GM21737 (cell line): ENCODE data around the gene KBTBD4.
"Not testable (repeated sequence)": the region's sequence is repeated elsewhere in the genome, so short reads cannot be mapped to it uniquely, and the experiment has no call there.

Source experiments
- ATAC-seq: cut with Tn5 transposase; IDR thresholded peaks from one replicate; pipeline ENCODE4 v1.9.1; 2021; ENCODE audit warnings: mild to moderate bottlenecking, moderate library complexity; ENCODE audit not compliant: unreplicated experiment

Gene KBTBD4

DNA sequence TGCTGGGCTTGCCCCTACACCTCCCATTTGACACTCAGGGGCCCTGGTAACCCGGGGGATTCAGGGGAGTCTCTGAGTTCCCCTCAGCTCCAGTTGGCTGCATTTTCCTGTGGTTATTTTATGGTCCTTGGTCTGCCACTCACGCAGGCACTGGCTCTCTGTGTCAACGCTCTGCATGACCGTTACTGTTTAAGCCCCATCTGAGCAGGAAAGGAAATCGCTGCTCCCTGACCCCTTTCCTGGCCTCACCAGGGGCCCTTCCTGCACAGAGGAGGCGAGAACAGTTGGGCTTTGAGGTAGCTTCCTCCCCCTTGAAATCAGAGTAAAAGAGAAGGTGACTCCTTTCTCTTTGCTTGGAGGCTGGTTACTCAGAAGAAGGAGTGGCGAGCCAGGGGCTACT, 13.0 kb upstream of the KBTBD4 start:
- no peak for ATAC-seq

- ATAC-seq, result no peak
Observed at GRCh38 chr11:47589977-47590861, 11.4 kb upstream of the KBTBD4 start.

DNA sequence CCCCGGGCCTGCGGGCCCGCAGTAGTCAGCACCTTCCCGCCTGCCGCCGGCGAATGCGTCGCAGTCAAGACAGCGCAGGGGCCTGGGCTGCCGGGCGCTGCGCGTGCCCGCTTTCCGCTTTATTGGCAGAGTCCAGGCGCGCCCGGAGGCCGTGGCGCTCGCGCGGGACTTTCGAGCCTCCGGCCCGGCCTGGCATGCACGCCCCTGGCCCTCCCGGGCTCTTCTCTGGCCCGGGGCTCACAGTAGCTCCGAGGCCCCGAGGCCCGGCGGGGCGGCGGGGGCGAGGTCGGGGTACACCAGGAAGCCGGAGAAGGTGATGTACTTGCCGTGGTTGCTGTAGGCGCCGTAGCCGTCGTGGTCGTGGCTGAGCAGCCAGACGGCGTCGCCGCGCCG, 10.8 kb upstream of the KBTBD4 start:
- no peak for ATAC-seq

DNA sequence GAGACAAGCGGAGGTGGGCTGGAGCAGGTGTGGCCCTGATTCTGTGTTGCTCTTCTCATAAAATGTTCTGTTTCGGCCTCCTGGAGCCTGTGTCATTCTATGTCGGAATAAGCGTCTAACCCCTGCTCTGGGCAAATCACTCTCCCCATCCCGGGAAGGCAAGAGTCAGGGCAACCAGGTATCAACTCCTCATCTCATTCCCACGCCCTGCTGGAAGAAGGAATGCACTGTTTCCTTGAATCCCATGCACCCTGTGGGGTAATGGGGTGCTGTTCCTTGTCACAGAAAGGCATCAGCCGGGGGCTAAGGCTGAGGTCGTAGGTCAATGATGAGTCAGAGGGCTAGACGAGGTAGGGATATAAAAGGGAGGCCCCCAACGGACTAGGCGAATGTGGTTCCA, 10.3 kb upstream of the KBTBD4 start:
- ATAC-seq, result no peak

GRCh38 chr11:47587723-47588326, 9.1 kb upstream of the KBTBD4 start:
- no peak for ATAC-seq

DNA sequence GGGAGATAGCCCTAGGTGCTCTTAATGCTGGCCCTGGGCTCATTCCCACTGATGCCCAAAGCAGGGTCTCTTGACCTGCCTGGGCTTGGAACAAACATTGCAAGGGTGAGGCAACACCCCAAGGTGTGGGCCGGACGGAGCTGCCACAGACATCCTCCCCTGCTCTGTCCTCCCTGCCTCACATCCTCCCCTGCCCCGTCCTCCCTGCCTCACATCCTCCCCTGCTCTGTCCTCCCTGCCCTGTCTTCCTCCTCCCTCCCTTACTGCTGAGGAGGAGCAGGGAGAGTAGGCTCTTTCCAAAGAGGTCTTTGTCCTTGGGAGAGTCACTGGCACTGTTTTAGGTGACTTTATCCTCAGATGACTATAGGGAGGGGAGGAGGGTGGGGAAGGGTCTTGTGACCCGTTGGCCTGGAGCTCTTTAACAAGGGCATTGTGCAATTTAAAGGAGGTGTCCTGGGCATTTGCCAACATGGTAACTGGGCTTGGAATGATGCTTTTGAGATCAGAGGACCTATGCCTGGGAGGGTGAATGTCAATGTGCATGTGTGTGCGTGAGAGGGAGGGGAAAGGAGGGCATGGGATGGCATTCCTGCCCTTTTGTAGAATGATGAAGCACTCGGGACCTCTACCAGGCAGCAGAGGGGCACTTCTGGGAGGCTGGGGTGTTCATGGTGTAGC, 8.4 kb upstream of the KBTBD4 start:
- no peak for ATAC-seq

DNA sequence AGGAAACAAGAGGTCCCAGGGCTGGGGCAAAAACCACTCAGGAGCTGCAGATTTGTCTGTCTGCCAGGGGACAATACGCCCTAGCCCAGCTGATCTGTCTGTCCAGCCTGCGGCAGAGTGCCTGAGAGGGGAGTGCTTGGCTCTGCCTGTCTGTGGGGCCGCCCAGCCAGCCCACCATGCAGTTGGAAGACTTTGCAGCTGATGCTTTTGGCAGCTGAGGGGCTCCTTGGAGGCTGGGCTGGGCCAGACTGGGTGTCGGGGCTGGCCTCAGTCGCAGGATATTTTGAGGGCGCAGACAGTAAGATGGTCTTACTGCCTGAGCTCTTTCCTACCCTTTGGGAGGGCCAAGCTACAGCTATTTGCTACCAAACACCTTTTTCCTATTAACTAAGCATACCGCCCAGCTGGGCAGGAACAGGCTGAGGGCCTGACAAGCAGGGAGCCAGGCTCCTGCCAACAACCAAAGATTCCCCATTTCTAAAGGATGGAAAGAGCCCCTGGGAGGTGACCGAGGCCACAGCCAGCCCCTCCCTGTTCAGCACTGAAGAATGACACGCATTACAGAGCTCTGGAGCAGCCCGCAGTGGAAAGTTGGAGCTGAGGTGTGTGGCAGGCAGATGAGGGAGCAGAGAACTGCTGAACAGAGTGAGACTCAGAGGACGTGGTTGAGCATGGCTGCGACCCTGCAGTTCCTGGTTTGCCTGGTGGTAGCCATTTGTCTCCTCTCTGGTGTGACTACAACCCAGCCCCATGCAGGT, 7.5 kb upstream of the KBTBD4 start, which contains the start of gene FAM180B:
Gene FAM180B (plus strand): TSS at position 581 of the 758 bp plus-strand sequence. CDS start 91 bp downstream, at position 672.
- ATAC-seq, result no peak

DNA sequence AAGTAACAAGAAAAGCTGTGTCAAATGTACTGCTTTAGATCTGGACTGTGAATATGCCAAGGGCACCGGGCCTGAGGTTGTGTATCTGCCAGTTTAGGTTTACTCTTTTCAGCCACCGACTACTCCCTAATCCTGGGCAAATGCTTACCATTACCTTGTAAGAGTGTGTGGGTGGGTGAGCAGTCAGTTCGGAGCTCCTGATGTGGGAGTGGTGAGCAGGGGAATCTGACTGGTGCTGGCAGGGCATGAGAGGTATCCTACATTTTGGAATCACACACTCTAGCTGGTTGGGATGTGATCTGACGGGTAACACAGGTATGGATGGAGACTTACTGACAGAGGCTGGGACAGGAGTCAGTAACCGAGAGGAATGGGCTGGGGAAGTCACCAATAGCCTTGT, 5.1 kb upstream of the KBTBD4 start:
- ATAC-seq, result no peak

- ATAC-seq, result no peak
Observed at GRCh38 chr11:47577460-47578041, 1.2 kb downstream of the KBTBD4 start.

- ATAC-seq, result no peak
Observed at GRCh38 chr11:47573321-47573720, 5.4 kb downstream of the KBTBD4 start.

- no peak for ATAC-seq
Observed at GRCh38 chr11:47572715-47573255, 6.0 kb downstream of the KBTBD4 start.

DNA sequence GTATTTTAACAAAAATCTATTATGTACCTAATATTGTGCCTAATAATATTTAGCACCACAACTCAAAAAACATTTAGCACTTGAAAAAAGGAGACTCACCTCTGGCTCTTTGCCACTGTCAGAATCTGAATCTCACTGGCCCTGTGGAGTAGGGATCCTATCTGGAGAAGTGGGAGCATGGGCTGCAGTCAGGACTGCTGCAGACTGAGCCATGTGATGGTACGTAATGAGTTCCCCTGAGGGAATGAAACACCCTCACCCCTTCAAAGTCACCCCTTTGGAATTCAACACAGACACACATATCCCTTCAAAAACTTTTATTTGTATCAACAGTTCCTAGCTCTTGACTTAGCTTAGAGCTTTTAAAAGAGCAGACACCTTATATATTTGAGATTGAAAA, 6.9 kb downstream of the KBTBD4 start:
- no peak for ATAC-seq

- ATAC-seq, result no peak
Observed at GRCh38 chr11:47571357-47571729, 7.4 kb downstream of the KBTBD4 start.

DNA sequence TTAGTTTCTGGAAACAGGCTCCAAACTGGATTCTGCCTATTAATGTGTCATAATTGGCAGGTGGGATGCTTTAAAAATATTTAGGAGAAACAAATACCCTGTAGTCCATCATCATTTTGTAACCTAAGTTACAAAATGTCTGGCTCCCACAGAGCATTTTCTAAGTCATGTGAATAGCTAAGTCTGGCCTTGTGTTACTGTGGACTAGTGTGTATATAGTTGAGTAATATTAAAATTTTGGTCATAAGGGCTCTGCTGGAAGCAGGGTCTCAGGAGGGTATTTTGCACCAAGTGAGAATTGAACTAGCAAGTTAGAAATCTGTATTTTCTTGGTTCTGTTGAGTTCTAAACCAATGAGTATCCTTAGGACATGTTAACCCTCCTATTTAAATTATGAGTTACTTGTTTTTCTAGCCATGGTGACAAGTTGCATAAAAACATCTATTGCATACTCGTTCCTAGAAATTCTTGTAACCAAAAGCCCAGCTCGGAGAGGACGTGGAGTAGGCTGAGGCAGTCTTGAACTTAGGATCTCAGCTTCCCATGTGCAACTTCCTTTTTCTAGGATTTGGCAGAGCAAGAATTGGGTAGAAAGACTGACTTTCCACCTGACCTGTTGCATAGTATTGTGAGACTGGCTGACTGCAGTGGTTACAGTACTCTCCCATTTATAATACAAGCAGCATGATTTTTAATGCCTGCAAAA, 8.0 kb downstream of the KBTBD4 start:
- ATAC-seq, result no peak

DNA sequence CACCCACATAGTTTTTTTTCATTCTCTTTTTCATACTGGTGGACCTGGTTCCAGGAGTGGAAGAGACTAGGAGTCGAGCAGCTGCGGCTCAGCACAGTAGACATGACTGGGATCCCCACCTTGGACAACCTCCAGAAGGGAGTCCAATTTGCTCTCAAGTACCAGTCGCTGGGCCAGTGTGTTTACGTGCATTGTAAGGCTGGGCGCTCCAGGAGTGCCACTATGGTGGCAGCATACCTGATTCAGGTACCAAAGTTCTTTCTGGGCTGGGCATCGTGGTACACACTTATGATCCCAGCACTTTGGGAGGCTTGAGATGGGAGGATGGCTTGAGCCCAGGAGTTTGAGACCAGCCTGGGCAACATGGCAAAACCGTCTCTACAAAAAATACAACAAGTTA, 9.1 kb downstream of the KBTBD4 start:
- no peak for ATAC-seq

- ATAC-seq, result no peak
Observed at GRCh38 chr11:47566149-47566698, 12.5 kb downstream of the KBTBD4 start.

GRCh38 chr11:47565340-47566148, 13.2 kb downstream of the KBTBD4 start, which contains the start of gene PTPMT1:
PTPMT1 (plus strand) TSS chr11:47565599; CDS start chr11:47565623, 24 bp downstream.
- ATAC-seq, result peak; percentile 89

GRCh38 chr11:47564933-47565339, 13.8 kb downstream of the KBTBD4 start:
- ATAC-seq, result no peak

DNA sequence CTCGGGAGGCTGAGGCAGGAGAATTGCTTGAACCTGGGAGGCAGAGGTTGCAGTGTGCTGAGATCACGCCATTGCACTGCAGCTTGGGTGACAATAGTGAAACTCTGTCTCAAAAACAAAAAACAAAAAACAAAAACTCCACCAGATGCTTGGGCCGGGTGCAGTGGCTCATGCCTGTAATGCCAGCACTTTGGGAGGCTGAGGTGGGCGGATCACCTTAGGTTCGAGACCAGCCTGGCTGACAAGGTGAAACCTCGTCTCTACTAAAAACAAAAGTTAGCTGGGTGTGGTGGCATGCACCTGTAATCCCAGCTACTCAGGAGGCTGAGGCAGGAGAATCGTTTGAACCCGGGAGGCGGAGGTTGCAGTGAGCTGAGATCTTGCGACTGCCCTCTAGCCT, 14.4 kb downstream of the KBTBD4 start:
- not testable (repeated sequence) for ATAC-seq
